Progenitor cell of endocrine pancreas (in vitro differentiated cells): Measurements from ENCODE around the gene RAI2. TPM values are rescaled to one million over a fixed set of nuclear protein-coding genes. Genes with fewer than 3 reads are reported as not detected.

Source experiments
- DNase-seq: peaks from one replicate; pipeline ENCODE4 v3.0.0; 2021; ENCODE audit warnings: low spot score; ENCODE audit not compliant: unreplicated experiment
- H3K27ac Mint-ChIP-seq: 2 replicates; pipeline ENCODE4 v1.8.0; 2021; ENCODE audit warnings: mild to moderate bottlenecking, moderate library complexity, mixed read lengths
- H3K27me3 Mint-ChIP-seq: 2 replicates; pipeline ENCODE4 v1.8.0; 2021; ENCODE audit warnings: mixed read lengths
- H3K36me3 Mint-ChIP-seq: 2 replicates; pipeline ENCODE4 v1.8.0; 2022; ENCODE audit warnings: mixed read lengths; ENCODE audit not compliant: insufficient read depth
- H3K4me1 Mint-ChIP-seq: 2 replicates; pipeline ENCODE4 v1.8.0; 2021; ENCODE audit warnings: low read depth, mixed read lengths
- H3K4me3 Mint-ChIP-seq: 2 replicates; pipeline ENCODE4 v1.8.0; 2021; ENCODE audit warnings: low read depth, mild to moderate bottlenecking, moderate library complexity, mixed read lengths
- H3K9me3 Mint-ChIP-seq: 2 replicates; pipeline ENCODE4 v1.8.0; 2021; ENCODE audit warnings: low read depth, mixed read lengths
- total RNA-seq: library from RNA; stranded (reverse); gene quantifications from 2 replicates; pipeline ENCODE4 v1.2.1, GENCODE V29; 2021
- TF ChIP-seq, protein P1 (sequence below): fragments of 200-600 bp; sonication (generic); IDR thresholded peaks from one replicate; pipeline ENCODE4 v1.5.0; 2021; ENCODE audit warnings: antibody characterized with exemption, mild to moderate bottlenecking; ENCODE audit not compliant: unreplicated experiment

RAI2 gene
- total RNA-seq, 1 donor from 2014 or later = 7.0 TPM

GRCh38 chrX:17830211-17830610 is 30.9 kb downstream of the RAI2 start:
- DNase-seq = no peak
- Mint-ChIP-seq H3K27me3 (no peaks in the 10 kb centered on the region), H3K4me3 (no peak overlapping the region), H3K9me3 (peaks cover 20% of the 10 kb centered on the region), H3K4me1 (no peaks in the 10 kb centered on the region), H3K27ac (no peak overlapping the region), H3K36me3 (peaks cover 2% of the 10 kb centered on the region)
- TF ChIP-seq, protein P1, sequence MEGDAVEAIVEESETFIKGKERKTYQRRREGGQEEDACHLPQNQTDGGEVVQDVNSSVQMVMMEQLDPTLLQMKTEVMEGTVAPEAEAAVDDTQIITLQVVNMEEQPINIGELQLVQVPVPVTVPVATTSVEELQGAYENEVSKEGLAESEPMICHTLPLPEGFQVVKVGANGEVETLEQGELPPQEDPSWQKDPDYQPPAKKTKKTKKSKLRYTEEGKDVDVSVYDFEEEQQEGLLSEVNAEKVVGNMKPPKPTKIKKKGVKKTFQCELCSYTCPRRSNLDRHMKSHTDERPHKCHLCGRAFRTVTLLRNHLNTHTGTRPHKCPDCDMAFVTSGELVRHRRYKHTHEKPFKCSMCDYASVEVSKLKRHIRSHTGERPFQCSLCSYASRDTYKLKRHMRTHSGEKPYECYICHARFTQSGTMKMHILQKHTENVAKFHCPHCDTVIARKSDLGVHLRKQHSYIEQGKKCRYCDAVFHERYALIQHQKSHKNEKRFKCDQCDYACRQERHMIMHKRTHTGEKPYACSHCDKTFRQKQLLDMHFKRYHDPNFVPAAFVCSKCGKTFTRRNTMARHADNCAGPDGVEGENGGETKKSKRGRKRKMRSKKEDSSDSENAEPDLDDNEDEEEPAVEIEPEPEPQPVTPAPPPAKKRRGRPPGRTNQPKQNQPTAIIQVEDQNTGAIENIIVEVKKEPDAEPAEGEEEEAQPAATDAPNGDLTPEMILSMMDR = no peak

- H3K36me3 Mint-ChIP-seq = peaks cover 2% of the 10 kb centered on the region
- TF ChIP-seq, protein P1 = no peak
- no peaks in the 10 kb centered on the region for H3K4me1 Mint-ChIP-seq
- no peak overlapping the region for H3K4me3 Mint-ChIP-seq
- H3K9me3 Mint-ChIP-seq = peaks cover 20% of the 10 kb centered on the region
- H3K27ac Mint-ChIP-seq = no peak overlapping the region
- no peaks in the 10 kb centered on the region for H3K27me3 Mint-ChIP-seq
- DNase-seq = no peak
These were observed 31.5 kb downstream of the RAI2 start for GRCh38 chrX:17829566-17829965.

- Mint-ChIP-seq H3K4me1 (no peaks in the 10 kb centered on the region), H3K27me3 (no peaks in the 10 kb centered on the region), H3K27ac (no peak overlapping the region), H3K4me3 (no peak overlapping the region), H3K9me3 (peaks cover 20% of the 10 kb centered on the region), H3K36me3 (peaks cover 2% of the 10 kb centered on the region)
- DNase-seq = no peak
- TF ChIP-seq, protein P1 = no peak
These were observed 32.9 kb downstream of the RAI2 start for GRCh38 chrX:17828171-17828570.

- no peak overlapping the region for H3K27ac Mint-ChIP-seq
- H3K9me3 Mint-ChIP-seq = peaks cover 23% of the 10 kb centered on the region
- DNase-seq = no peak
- H3K36me3 Mint-ChIP-seq = peaks cover 2% of the 10 kb centered on the region
- H3K27me3 Mint-ChIP-seq = no peaks in the 10 kb centered on the region
- H3K4me3 Mint-ChIP-seq = no peak overlapping the region
- TF ChIP-seq, protein P1 = no peak
- no peaks in the 10 kb centered on the region for H3K4me1 Mint-ChIP-seq
These were observed 34.2 kb downstream of the RAI2 start for GRCh38 chrX:17826609-17827496.

GRCh38 chrX:17824980-17825379 is 36.1 kb downstream of the RAI2 start:
- Mint-ChIP-seq H3K27me3 (no peaks in the 10 kb centered on the region), H3K36me3 (peaks cover 2% of the 10 kb centered on the region), H3K4me1 (no peaks in the 10 kb centered on the region), H3K27ac (no peak overlapping the region), H3K4me3 (no peak overlapping the region), H3K9me3 (peaks cover 27% of the 10 kb centered on the region)
- TF ChIP-seq, protein P1 = no peak
- DNase-seq = no peak
